GM12873 (cell line): ENCODE results near the gene ATG7.

Experiments
- TF ChIP-seq, protein P1 (sequence below): IDR thresholded peaks from 2 replicates; pipeline ENCODE4 v1.5.1; 2012; ENCODE audit warnings: low read depth, mild to moderate bottlenecking, moderate library complexity, low read length, control low read depth; ENCODE audit not compliant: insufficient read depth; ENCODE audit errors: missing control alignments

ATG7 gene

DNA sequence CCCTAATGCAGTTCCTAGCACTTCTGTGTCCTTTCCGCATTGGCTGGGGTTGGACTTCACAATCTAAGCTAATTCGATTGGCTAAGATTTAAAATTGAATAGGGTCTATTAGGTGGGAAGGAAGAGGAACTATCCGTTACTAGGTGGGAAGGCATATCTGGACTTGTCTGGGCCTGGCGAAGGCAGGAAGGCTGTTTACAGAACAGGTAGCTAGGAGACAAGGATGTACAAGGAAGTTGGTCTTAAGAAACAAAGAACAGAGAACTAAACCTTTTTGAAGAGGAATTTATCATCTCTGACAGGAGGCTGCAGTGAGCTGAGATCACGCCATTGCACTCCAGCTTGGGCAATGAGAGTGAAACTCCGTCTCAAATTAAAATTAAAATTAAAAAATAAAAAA is 17.3 kb upstream of the ATG7 start:
- TF ChIP-seq, protein P1, sequence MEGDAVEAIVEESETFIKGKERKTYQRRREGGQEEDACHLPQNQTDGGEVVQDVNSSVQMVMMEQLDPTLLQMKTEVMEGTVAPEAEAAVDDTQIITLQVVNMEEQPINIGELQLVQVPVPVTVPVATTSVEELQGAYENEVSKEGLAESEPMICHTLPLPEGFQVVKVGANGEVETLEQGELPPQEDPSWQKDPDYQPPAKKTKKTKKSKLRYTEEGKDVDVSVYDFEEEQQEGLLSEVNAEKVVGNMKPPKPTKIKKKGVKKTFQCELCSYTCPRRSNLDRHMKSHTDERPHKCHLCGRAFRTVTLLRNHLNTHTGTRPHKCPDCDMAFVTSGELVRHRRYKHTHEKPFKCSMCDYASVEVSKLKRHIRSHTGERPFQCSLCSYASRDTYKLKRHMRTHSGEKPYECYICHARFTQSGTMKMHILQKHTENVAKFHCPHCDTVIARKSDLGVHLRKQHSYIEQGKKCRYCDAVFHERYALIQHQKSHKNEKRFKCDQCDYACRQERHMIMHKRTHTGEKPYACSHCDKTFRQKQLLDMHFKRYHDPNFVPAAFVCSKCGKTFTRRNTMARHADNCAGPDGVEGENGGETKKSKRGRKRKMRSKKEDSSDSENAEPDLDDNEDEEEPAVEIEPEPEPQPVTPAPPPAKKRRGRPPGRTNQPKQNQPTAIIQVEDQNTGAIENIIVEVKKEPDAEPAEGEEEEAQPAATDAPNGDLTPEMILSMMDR, result no peak

- TF ChIP-seq, protein P1, result no peak
Measured at GRCh38 chr3:11258958-11259357, 13.2 kb upstream of the ATG7 start.

- TF ChIP-seq, protein P1, result peak; percentile 14
Measured at GRCh38 chr3:11260460-11260859, 11.7 kb upstream of the ATG7 start.

DNA sequence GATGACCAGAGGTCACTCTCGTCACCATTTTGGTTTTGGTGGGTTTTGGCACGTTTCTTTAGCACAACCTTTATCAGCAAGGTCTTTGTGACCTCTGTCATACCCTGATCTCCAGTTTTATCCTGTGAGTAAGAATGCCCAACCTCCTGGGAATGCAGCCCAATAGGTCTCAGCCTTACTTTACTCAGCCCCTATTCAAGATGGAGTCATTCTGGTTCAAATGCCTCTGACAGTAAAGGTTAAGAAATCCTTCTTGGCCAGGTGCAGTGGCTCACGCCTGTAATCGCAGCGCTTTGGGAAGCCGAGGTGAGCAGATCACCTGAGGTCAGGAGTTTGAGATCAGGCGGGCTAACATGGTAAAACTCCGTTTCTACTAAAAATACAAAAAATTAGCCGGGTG is 3.2 kb upstream of the ATG7 start:
- TF ChIP-seq, protein P1, result no peak

- TF ChIP-seq, protein P1, result no peak
Measured at GRCh38 chr3:11272906-11273574, 843 bp downstream of the ATG7 start.

GRCh38 chr3:11273891-11274291 is 1.7 kb downstream of the ATG7 start:
- TF ChIP-seq, protein P1, result no peak

- TF ChIP-seq, protein P1, result no peak
Measured at GRCh38 chr3:11274566-11275142, 2.5 kb downstream of the ATG7 start.
